ENCODE measurements around the gene MARCHF3.

GRCh38 chr5:126998201-126998631 is 32.1 kb downstream of the MARCHF3 start:
- TF ChIP-seq, protein P1, sequence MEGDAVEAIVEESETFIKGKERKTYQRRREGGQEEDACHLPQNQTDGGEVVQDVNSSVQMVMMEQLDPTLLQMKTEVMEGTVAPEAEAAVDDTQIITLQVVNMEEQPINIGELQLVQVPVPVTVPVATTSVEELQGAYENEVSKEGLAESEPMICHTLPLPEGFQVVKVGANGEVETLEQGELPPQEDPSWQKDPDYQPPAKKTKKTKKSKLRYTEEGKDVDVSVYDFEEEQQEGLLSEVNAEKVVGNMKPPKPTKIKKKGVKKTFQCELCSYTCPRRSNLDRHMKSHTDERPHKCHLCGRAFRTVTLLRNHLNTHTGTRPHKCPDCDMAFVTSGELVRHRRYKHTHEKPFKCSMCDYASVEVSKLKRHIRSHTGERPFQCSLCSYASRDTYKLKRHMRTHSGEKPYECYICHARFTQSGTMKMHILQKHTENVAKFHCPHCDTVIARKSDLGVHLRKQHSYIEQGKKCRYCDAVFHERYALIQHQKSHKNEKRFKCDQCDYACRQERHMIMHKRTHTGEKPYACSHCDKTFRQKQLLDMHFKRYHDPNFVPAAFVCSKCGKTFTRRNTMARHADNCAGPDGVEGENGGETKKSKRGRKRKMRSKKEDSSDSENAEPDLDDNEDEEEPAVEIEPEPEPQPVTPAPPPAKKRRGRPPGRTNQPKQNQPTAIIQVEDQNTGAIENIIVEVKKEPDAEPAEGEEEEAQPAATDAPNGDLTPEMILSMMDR (IDR thresholded peaks at IDR 0.05; ENCODE audit: poor library complexity, severe bottlenecking), result no peak
- TF ChIP-seq POLR2AphosphoS5 (IDR thresholded peaks at IDR 0.05), result no peak
- TF ChIP-seq SMC3 (conservative IDR thresholded peaks at IDR 0.05; ENCODE audit: poor library complexity), result no peak
- TF ChIP-seq RAD21 (conservative IDR thresholded peaks at IDR 0.05), result no peak
- no peak for TF ChIP-seq EP300 (conservative IDR thresholded peaks at IDR 0.05; ENCODE audit: poor library complexity, severe bottlenecking)
- TF ChIP-seq EZH2 (IDR thresholded peaks at IDR 0.05; ENCODE audit: borderline replicate concordance, insufficient read depth, low read length, poor library complexity, severe bottlenecking), result no peak
- TF ChIP-seq MXI1 (conservative IDR thresholded peaks at IDR 0.05; ENCODE audit: poor library complexity, severe bottlenecking), result no peak

Data from neural cell (in vitro differentiated cells).